ENCODE results near the gene ROBO2.

GRCh38 chr3:77648214-77648613 lies 608.3 kb downstream of the ROBO2 start:
- TF ChIP-seq CTCF (conservative IDR thresholded peaks at IDR 0.05 in 1 of 2, IDR thresholded peaks at IDR 0.05 in 1 of 2; ENCODE audit: extremely low read depth in 1 of 2, insufficient read depth in 1 of 2, low read depth in 1 of 2, low read length in 2 of 2) (no peak), EZH2 (IDR thresholded peaks at IDR 0.05; ENCODE audit: borderline replicate concordance, low read length) (no peak)
